ENCODE data around the gene ADAR.

DNA sequence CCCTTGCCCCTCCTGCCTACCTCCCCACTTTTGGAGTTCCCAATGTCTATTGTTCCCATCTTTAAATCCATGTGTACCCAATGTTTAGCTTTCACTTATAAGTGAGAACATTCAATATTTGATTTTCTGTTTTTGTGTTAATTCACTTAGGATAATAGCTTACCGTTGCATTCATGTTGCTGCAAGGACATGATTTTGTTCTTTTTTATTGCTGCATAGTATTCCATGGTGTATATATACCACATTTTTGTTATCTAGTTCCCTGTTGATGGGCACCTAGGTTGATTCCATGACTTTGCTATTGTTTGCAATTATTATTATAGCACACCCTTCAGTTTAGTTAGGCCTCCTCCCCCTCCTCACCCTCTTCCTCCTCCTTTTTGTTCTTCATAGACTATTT is 33.5 kb upstream of the ADAR start:
- TF ChIP-seq, protein P1, sequence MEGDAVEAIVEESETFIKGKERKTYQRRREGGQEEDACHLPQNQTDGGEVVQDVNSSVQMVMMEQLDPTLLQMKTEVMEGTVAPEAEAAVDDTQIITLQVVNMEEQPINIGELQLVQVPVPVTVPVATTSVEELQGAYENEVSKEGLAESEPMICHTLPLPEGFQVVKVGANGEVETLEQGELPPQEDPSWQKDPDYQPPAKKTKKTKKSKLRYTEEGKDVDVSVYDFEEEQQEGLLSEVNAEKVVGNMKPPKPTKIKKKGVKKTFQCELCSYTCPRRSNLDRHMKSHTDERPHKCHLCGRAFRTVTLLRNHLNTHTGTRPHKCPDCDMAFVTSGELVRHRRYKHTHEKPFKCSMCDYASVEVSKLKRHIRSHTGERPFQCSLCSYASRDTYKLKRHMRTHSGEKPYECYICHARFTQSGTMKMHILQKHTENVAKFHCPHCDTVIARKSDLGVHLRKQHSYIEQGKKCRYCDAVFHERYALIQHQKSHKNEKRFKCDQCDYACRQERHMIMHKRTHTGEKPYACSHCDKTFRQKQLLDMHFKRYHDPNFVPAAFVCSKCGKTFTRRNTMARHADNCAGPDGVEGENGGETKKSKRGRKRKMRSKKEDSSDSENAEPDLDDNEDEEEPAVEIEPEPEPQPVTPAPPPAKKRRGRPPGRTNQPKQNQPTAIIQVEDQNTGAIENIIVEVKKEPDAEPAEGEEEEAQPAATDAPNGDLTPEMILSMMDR (conservative IDR thresholded peaks at IDR 0.05; ENCODE audit: low read depth, low read length): no peak
- TF ChIP-seq EZH2phosphoT487 (IDR thresholded peaks at IDR 0.05; ENCODE audit: borderline replicate concordance, low read length): no peak

Data from PC-3 (cell line).